GM19438 (cell line): ENCODE measurements around the gene TMEM30A.

Experiments used
- ATAC-seq: cut with Tn5 transposase; IDR thresholded peaks from one replicate; pipeline ENCODE4 v1.9.1; 2021; ENCODE audit warnings: low read depth; ENCODE audit not compliant: unreplicated experiment

The TMEM30A gene

GRCh38 chr6:75220357-75220756 lies 64.2 kb downstream of the TMEM30A start:
- ATAC-seq, result no peak

GRCh38 chr6:75219263-75219662 lies 65.3 kb downstream of the TMEM30A start:
- ATAC-seq, result no peak

DNA sequence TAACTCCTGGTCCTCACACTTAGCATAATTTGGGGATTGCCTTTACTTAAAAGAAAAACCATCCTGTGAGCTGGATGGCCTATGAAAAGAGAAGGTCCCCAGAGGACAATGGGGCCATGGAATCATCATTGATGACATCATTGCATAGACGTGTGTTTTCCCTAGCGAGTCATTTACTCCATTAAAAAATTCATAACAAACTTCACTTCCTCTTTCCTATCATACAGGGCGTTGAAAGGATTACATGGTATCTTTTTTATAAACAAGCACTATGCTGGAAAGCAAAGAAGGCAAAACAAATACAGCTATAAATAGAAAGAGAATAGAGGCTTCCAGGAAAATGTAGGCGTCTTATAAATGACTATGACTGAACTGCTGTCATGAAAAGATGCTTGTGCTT lies 67.4 kb downstream of the TMEM30A start:
- ATAC-seq, result no peak

GRCh38 chr6:75215291-75215690 lies 69.3 kb downstream of the TMEM30A start:
- no peak for ATAC-seq

- no peak for ATAC-seq
These were observed 70.9 kb downstream of the TMEM30A start for GRCh38 chr6:75213732-75214131.

DNA sequence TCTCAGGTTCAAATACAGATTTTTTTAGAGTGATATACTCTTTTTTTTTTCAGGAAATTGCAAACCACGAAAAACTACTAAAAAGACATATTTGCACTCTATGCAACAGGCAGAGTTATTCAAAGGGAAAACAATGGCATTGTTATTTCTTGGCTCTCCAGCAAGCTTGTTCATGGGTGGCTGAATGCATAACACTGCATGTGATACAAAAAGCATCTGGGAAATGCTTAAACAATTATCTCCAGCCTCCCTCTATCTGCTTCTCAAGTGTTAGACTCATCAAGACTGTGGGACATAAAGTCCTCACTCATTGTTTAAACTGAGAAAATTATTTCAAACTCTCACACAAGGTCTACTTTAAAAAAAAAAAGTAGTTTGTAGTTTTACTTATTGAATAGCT lies 71.5 kb downstream of the TMEM30A start:
- no peak for ATAC-seq

DNA sequence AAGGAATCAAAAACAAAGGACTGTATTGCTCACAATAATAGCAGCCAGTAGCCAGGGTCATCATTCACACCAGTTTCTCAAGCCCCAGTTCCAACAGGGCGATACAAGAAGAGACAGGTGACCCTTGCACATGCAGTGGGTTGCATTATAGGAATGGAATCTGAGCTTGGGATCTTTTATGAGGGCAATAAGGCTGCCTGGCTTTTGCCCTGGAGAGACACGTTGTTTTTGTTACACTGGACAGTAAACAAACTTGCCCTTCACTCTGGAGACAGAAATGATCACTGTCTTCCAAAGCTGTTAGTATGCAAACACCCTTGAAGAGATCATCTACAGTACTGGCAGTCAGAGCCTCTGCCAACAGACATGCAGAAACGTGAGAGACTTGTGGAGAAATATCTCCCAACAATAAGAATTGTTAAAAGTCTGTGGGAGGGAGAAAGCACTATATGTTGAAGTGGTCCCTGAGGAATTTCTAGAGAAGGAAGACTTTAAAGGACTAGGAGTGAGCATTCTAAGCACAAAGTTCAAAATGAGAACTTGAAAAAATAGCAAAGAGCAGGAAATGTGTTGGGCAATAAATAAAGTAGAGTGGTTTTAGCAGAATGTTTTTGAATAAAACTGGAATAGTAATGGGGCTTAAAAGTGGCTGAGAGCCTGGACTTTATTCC lies 72.5 kb downstream of the TMEM30A start:
- ATAC-seq, result no peak

DNA sequence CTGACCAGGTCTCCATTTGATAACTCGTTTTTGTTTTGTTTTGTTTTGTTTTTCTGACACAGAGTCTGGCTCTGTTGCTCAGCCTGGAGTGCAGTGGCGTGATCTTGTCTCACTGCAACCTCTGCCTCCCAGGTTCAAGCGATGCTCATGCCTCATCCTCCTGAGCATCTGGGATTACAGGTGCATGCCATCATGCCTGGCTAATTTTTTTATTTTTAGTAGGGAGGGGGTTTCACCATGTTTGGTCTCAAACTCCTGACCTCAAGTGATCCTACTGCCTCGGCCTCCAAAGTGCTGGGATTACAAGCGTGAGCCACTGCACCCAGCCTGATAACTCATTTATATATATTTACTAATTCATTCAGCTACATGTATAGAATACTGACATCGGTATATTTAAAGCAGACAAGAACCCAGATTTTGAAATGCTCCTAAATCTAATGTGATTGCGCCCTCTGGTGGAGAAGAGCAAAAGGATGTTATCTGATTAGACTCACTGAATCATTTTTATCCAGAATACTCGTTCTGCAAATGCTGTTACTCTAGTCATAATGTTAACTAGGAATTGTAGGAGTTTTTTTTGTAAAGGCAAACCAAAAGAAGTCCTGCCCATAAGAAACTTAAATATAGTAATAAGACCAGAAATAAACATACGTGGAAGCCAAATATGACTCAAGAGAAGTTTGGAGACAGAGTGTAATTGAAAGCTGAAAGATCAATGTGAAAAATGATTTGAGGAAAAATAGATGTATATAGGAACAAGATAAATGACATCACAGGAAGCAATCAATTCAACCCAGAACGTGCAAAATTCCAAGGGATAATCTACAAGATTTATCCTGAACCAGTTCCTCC lies 73.5 kb downstream of the TMEM30A start:
- no peak for ATAC-seq

- no peak for ATAC-seq
These were observed 75.3 kb downstream of the TMEM30A start for GRCh38 chr6:75209184-75209723.

DNA sequence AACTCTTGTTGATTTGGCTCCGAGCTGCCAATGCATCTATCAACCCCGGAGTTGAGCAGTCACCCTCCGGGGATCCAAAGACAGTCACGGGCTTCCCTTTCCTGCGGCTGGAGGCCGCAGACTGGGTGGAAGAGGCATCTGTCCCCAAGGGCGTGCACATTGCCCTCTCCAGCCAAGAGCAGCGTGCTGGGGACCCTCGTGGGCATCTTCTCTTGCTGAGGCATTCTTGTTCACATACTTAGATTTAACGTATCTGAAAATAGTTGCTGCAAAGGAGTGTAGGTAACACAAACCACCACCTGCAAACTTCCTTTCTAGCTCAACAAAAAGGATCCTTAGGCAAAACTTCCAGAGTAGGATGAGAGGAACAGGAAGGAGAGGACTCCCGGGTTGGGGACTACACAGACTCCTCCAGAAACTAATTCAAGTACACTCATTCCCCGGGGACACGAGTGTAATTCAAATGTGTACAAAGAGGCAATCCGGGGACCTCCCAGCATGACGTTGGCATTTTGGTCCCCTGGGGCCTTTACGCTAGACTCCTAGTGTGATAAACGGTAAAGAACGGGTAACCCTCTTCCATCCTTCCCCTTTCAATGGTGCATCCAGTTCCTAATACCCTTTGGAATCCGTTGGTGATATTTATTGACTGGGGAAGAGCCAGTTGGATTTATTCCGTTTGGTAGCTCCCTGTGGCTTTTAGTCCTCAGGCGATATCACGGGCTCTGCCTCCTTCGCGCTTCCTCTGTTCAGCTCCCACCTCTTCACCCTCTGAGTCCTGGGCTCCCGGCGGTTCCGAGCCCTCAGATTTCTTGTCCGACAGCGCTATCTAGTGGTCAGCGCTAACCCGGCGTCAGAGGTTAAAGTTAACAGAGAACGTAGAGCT lies 76.1 kb downstream of the TMEM30A start:
- peak; percentile 69 for ATAC-seq

DNA sequence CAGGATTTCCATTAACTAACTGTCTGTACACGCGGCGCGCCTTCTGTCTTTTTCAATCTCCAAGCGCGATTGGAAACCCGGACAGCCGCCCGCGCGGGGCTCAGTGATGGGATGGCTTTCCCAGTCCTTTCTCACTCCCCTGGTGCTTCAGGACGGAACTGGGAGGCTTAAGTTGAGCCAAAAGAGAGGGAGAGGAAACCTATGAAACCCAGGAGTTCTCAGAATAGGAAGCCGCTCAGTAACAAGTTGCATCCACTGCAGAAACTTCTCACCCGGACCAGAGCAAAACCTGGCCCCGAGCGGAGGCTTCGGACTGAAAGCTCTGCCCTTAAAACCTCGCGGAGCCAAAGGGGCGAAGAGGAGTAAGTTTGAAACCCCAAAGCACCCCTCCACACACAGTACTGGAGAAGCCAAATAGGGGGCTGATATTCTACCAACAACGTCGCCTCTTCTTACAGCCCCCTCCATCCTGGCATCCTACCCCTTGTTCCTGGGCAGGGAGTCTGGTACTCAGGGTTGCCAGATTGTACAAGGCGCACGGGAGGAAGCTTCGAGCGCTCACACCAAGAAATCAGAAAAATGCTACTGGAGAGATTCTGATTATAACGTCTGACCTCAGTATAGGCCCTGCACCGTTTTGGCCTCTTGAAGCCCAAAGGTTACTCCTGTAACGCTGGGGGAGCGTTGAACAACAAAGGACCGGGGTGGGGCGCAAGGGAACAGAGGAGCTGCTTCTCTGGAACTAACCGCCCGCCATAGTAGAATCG lies 77.8 kb downstream of the TMEM30A start:
- ATAC-seq, result no peak

DNA sequence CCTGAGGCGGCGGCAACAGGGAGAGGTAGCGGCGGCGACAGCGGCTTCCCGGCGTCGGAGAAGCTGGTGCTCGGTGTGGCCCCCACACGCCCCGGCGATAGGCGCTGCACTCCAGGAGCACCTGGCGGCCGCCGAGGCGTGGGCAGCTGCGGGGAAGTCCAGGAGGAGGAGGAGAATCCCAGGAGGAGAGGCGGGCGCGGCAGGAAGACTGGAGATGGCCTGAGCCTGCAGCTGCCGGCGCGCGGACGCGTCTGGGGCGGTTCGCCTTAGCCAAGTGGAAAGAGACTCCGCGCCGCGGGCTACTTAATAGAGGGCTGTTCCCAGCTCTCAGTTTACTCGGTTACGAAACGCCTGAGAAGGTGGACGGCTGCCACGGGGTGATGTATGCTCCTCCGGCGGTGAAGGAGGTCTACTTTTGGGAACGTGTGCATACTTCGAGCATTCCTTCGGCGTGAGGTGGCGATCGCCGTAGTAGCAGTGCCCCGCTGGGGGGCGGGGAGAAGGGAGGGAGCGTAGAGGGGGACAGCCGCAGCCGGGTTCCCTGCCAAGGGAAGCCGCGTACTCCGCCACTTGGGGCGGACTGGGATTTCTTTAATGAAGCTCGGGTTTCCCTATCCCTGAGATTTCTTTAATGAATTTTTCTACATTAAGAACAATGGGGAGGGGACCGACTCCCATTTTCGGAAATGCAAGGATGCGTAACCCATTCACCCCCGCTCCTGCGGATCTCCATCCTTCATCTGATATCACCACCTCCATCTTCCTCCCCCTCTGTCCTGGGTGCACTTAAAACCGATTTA lies 78.6 kb downstream of the TMEM30A start, which contains the start of gene COL12A1:
Gene COL12A1 (minus strand): TSS at position 278 of the 800 bp plus-strand sequence. CDS start 3,261 bp downstream, outside the sequence.
- no peak for ATAC-seq

GRCh38 chr6:75204959-75205775 lies 79.4 kb downstream of the TMEM30A start:
- ATAC-seq, result no peak

DNA sequence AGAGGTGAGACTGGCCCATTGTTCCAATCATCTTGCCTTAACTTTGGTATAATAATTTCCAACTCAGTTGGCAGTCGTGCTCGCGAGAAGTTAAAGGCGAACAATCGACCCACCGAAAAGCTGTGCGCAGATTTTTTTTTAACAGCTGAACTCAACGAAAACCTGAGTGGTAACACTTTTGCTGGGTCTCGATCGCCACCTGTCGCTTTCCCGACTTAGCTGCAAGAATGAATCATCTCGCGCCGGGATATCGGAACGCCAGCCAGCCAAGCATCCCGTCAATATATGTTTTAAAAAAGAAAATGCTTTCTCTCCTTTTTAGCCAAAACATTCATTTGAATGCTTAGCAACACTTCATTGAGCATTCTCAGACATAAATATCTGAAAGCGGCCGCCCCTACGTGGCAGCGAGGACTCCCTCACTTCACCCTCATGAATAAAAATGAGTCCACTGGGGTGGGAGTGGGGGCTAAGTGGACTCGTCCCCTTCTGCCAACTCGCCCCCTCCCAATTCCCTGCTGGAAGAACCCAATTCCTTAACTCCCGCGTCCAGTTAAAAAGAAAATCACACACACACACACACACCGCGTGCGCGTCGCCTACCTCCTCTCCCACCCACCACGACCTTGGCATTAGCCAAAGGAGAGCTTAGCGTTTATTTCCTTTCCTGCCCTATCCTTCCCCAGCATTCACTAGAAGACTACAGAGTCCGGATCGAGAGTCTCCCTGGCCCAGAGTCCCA lies 80.2 kb downstream of the TMEM30A start:
- no peak for ATAC-seq

DNA sequence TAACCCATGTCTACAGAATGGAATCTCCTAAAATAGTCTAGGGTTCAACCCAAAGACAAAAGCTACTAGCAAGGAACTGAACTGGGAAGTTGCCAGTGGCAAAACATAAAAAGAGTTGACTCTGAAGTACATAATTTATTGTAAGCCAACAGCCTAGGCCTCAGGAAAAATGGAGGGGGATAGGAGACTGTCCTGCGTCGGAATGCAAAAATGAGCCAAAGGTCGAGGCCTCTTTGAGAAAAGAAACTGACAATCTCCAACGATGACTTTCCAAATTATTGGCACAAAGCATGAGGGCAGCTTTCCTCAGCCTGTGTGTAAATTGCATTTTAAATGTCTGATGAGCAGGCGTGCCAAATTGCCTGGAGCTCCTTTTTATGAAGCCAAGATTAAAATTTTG lies 80.9 kb downstream of the TMEM30A start:
- ATAC-seq, result no peak
